ENCODE data around the gene PARP1.

Gene PARP1

DNA sequence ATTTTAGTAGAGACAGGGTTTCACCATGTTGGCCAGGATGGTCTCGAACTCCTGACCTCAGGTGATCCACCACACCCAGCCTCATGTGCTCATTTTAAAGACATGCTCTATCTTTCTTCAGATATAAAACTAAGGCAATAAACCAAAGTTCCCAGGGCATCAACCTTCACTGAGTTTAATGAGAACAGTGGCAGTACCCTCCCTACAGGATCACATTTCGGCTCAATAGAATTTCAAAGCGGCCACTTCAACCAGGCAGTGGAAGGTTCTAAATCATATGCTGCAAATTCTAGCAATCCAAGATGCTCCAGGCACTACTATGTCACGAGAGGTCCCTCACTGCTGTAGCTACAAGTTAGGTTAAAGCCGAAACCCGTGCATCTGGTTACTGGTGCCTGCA, 45.5 kb downstream of the PARP1 start:
- TF ChIP-seq, protein P1, sequence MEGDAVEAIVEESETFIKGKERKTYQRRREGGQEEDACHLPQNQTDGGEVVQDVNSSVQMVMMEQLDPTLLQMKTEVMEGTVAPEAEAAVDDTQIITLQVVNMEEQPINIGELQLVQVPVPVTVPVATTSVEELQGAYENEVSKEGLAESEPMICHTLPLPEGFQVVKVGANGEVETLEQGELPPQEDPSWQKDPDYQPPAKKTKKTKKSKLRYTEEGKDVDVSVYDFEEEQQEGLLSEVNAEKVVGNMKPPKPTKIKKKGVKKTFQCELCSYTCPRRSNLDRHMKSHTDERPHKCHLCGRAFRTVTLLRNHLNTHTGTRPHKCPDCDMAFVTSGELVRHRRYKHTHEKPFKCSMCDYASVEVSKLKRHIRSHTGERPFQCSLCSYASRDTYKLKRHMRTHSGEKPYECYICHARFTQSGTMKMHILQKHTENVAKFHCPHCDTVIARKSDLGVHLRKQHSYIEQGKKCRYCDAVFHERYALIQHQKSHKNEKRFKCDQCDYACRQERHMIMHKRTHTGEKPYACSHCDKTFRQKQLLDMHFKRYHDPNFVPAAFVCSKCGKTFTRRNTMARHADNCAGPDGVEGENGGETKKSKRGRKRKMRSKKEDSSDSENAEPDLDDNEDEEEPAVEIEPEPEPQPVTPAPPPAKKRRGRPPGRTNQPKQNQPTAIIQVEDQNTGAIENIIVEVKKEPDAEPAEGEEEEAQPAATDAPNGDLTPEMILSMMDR (IDR thresholded peaks at IDR 0.05; ENCODE audit: low read depth, low read length, missing control alignments): no peak
- H3K4me3 ChIP-seq (ENCODE audit: low read depth, low read length): no peak overlapping the region
- DNase-seq (ENCODE audit: low read depth): no peak
- in situ Hi-C loops (cut with HindIII; ENCODE audit: low sequenced_read_pairs): no loop called here

DNA sequence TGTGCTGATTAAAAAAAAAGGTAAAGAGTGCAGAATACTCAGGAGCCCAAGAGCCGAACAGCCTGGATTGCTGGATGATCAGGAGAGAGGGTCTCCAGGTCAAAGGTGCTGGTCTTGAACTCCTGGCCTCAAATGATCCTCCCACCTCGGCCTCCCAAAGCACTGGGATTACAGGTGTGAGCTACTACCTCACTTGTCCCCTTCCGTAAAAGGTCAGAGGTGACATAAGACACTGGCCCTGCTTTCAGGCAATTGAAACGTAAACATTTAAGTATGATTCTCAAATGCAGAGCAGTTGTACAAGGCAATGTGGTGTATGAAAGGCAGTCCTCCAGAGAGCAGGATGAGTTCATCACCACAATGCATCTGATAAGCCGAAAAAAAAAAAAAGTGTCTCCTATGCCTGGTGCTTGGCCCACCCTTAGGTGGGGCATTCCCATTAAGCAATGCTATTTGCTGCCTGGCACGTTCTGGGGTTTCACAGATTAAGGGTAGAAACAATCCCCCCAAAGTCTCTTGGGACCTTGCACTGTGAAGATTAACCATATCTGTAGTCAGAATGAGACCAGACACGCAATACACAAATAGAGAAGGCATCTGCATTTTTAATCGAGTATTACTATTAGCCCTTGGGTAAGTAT, 47.7 kb downstream of the PARP1 start:
- no peak overlapping the region for H3K4me3 ChIP-seq (ENCODE audit: low read depth, low read length)
- in situ Hi-C loops (cut with HindIII; ENCODE audit: low sequenced_read_pairs): no loop called here
- TF ChIP-seq, protein P1 (IDR thresholded peaks at IDR 0.05; ENCODE audit: low read depth, low read length, missing control alignments): no peak
- no peak for DNase-seq (ENCODE audit: low read depth)

DNA sequence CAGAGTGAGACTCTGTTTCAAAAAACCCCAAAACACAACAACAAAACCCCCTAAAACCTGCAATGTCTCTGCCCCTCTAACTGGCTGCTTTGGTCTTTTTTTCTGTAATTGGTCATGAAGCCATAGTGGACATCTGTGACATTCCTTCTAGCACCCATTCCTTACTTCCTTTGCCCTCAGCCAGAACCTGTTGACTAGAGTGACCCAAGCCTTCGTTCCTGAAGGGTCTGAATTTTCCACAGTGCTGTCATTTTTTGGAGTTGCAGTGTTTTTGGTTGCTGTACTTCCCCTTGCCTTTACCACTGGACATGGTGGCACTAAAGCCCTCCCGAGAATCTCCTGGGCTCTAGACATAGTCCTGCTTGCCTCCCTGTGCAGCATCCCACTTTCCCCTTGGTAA, 50.5 kb downstream of the PARP1 start:
- DNase-seq (ENCODE audit: low read depth): no peak
- TF ChIP-seq, protein P1 (IDR thresholded peaks at IDR 0.05; ENCODE audit: low read depth, low read length, missing control alignments): no peak
- no peak overlapping the region for H3K4me3 ChIP-seq (ENCODE audit: low read depth, low read length)
- in situ Hi-C loops (cut with HindIII; ENCODE audit: low sequenced_read_pairs): no loop called here

DNA sequence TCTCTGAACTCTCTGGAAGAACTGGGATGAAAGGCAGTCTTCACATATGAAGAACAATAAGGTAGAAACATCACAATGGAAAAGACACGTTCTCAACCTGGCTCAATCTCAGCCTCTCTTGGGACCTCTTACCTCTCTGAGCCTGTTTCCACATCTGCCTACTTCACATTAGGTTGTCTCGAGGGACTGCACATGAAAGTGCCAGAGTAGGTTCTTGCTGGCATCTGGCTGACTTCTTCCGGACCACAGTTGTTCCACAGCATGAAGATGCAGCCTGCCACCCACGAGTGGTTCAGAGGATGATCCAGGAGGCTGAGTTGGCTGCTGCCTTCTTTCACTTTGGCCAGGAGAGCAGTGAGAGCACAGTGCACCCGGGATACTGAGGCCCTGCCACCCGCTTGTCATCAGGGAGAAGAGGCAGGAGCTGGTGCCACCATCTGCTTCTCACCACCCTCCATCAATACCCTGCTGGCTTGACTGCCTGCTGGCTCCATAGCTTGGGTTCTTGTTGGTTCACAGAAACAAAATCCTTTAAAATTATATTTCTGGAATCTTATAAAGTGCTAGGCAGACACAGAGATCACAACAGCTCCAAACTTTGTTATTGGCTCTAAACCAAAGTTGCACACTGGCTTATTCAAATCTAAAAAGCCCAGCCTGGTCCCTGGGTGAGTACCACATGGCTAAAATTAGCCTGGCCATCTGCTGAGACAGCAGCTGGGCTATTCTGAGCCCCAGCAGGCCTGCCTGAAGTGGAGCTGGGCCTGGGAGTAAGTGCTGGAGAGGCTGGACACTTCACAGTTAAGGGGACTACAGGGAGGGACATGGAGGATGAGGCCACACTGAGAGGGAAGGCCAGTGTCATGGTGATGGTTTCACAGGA, 52.0 kb downstream of the PARP1 start:
- DNase-seq (ENCODE audit: low read depth): no peak
- H3K4me3 ChIP-seq (ENCODE audit: low read depth, low read length): no peak overlapping the region
- TF ChIP-seq, protein P1 (IDR thresholded peaks at IDR 0.05; ENCODE audit: low read depth, low read length, missing control alignments): no peak
- in situ Hi-C loops (cut with HindIII; ENCODE audit: low sequenced_read_pairs): no loop called here

DNA sequence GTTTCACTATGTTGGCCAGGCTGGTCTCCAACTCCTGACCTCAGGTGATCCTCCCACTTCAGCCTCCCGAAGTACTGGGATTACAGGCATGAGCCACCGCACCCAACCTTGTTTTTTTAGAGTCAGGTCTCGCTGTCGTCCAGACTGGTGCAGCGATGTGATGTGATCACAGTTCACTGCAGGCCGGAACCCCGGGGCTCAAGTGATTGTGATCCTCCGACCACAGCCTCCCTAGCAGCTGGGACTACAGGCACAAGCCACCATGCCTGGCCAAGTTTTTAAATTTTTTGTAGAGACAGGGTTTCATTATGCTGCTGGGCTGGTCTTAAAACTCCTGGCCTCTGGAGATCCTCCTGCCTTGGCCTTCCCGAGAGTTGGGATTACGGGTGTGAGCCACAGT, 52.9 kb downstream of the PARP1 start:
- H3K4me3 ChIP-seq (ENCODE audit: low read depth, low read length): no peak overlapping the region
- in situ Hi-C loops (cut with HindIII; ENCODE audit: low sequenced_read_pairs): no loop called here
- TF ChIP-seq, protein P1 (IDR thresholded peaks at IDR 0.05; ENCODE audit: low read depth, low read length, missing control alignments): no peak
- DNase-seq (ENCODE audit: low read depth): no peak

DNA sequence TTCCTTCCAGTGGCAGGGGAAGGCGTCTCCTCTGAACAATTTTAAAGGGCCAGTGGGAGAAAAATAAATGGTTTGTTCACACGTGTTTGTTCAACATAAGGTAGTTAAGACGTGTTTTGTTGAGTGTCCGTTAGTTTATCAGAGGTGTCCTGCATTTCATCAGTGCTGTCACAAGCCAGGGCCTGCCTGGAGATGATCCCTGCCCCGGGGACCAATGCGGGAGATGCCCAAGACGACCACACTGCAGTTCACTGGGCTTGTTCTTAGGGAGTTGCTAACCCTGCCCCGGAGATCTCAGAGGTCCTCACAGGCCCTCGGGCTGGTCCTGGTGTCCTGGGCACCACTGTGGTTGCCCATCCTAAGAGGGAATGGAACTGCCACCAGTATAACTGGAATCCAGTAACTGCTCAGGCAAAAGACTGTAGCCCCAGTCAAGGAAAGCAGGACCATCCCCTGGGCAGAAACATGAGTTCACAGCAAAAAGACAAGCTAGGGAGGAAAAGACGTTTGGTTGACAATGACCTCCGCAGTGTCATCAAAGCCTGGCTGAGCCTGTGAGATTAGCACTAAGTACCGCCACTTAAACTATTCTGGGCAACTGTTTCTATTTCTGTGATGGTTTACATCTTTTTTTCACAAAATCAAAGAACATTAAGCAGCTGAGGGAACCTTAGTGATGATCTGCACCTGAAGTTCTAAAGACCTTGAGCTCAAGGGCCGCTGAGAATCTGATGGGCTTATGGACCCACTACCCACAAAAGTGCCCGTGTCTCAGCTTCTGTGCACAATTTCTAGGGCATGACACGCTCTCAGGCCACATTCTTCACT, 54.0 kb downstream of the PARP1 start:
- no peak for DNase-seq (ENCODE audit: low read depth)
- no peak overlapping the region for H3K4me3 ChIP-seq (ENCODE audit: low read depth, low read length)
- in situ Hi-C loops (cut with HindIII; ENCODE audit: low sequenced_read_pairs): no loop called here
- TF ChIP-seq, protein P1 (IDR thresholded peaks at IDR 0.05; ENCODE audit: low read depth, low read length, missing control alignments): no peak

All from astrocyte of the cerebellum (primary cell).